Activated CD8-positive, alpha-beta memory T cell treated with anti-CD3 and anti-CD28 coated beads for 24 hours (primary cell): ENCODE measurements around the gene KRTAP4-11.
"Not testable (repeated sequence)": the region's sequence is repeated elsewhere in the genome, so short reads cannot be mapped to it uniquely, and the experiment has no call there.

Experiments used
- DNase-seq: peaks from one replicate; pipeline ENCODE4 v3.0.0-alpha.2; 2020

KRTAP4-11 gene

DNA sequence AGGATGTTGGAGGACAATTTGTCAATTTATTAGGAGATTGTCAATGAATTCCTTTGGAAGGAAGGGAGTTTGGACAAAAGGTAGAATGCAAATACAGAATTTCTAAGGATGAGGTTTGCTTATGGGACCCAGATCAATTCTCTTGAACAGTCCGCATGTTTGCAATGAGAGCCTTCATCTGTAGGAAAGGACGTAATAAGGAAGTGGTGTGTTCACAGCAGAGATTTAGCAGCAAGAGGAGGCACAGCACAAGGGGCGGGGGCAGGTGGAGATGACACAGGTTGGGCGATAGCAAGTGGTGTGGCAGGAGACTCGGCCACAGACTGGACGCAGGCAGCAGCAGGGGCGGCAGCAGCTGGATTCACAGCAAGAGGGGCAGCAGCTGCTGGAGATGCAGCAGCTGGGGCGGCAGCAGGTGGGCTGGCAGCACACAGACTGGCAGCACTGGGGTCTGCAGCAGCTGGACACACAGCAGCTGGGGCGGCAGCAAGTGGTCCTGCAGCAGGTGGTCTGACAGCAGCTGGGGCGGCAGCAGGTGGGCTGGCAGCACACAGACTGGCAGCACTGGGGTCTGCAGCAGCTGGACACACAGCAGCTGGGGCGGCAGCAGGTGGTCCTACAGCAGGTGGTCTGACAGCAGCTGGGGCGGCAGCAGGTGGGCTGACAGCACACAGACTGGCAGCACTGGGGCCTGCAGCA lies 5.3 kb upstream of the KRTAP4-11 start:
- DNase-seq, result not testable (repeated sequence)

DNA sequence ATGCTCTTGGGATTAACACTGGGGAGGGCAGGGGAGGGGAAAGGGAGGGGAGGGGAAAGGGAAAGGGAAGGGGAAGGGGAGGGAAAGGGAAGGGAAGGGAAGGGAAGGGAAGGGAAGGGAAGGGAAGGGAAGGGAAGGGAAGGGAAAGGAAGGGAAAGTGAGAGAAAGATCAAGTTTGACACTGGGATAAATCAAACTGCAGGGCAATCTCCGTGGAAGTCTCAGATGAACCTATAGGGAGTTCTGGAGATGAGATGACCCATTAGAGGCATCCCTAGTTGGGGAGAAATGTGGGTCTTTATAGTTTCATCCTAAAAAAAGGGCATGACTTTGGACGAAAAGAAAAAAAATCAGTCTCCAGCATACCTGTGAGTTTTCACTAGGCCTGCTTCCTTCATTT lies 3.6 kb upstream of the KRTAP4-11 start:
- DNase-seq, result no peak

DNA sequence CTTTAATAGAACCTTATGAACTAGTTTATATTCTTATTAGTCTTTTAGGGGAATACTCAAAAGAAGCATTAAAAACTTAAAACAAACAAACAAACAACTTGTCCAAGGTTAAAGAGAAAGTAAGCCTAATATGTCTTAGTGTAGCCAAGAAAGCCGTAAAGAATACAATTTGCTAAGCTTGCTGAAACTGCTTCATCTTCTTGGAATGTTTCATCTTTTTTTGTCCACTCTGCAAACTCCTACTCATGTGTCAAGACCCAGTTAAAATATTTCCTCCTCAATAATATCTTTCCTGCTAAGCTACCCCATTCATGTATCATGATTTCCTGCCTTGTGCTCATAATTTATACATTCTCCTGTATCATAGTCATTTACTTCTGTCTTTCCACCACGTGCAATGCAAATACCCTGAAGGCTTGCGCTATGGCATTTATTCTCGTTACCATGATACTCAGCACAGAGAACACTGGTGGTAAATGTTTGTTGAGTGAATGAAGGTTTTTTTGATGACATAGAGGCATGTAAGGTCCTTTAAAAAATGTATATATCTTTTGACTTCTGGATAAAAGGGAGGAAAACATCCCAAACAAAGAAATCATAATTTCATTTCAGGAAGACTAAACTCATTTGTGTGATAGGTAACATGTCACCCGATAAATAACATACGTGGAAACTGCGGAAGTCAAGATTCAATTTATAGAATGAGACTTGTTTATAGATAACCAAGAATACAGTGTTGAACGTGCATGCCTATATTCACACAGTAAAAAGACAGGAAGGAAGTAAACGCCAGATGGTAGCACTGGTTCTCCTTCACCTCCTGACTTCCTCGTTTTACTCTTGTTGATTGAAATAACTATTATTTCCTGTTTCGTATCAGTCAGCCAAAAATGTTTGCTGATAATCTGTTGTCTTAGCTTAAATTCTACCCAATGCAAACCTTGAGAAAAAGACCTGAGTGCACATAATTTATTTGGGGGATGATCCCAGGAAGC lies 1.8 kb upstream of the KRTAP4-11 start:
- not testable (repeated sequence) for DNase-seq

DNA sequence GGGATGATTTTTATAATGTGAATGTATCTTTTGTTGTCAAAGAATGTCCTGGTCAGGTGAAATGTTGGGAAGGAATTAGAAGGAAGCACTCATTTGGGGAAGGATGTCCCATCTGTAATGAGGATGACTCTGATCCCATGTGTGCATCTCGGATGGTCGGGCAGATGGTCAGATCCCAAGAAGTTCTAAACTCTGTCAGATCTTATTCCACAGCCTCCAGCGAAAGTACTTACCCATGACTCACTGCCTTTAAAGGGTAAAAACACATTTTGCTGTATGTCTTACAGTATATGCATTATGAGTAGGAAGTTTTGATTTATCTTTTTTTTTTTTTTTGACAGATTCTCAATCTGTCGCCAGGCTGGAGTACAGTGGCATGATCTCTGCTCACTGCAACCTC lies 548 bp upstream of the KRTAP4-11 start:
- no peak for DNase-seq

DNA sequence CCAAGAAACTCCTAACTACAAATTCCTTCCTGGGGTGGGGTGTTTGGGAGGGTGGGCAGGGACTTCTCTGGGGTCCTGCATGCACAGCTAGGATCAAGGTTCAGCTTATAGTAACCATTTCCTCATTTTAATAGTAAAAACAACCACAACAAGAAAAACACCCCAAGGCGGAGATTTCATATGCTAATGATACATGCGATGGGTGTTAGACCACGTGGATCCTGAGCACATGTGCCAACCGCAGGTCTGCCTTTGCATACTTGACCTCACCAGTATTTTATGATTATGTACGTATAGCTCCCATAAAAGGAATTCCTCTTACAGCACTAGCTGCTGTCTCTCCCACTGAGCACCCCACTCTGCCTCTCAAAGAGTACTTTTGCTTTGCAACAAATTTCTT lies 1.9 kb downstream of the KRTAP4-11 start:
- no peak for DNase-seq

DNA sequence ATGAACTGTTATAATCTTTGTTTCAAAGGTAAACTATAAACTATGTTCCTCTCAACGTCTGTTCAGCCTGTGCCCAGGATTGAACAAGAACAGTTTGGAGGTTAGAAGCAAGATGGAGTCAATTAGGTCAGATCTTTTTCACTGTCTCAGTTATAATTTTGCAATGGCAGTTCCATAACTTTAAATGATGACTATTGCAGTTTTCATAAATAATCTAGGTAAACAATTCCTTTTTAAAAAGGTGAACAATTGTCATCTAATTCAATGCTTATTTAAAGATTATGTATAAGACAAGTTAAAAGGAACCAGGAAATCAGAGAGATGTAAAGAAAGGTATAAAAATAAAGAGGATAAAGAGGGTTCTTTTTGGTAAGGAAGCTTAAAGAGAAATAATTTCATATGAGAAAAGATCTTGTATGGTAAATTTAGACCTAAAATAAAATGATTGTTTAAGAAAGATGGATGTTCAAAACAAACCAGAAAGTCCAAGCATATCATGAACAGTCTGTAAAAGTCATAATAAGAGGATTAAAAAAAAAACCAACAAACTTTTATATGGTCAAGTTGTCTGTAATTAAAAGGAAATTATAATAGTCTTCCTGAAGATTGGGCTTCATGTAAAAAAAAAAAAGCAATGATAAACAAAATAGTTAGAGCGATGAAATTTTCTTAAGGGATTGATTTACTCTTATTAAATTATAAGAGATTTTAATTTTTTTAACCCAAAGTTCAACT lies 6.9 kb downstream of the KRTAP4-11 start:
- DNase-seq, result no peak

DNA sequence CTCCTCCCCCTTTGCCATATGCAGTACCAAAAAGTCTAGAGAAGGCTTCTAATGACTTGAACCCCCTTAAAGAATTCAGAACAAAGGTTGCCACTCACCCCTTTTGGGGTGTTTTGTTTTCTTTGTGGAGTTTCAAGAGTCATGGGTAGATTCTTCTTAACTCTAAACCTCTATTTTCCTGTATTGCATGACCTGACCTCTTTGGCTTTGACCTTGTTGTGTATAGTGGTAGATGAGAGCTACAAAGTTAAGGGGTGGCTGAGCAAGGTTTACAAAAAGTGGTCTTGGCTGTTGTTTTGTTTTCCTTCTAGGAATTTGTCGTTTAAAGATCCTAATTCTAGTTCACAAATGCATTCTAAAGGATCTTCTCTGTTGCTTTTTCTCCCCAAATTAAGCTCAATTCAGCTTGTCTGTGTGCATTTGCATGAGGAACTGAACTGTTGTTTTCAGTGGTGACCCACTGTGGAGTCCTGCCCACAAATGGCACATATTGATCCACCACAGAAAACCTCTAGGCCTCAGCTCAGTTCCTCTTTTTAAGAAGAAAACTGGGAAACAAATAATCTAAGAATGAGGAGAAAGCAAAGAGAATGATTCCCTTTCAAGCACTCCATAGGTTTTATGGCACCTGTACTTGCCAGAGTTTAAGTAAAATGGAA lies 9.3 kb downstream of the KRTAP4-11 start:
- not testable (repeated sequence) for DNase-seq

DNA sequence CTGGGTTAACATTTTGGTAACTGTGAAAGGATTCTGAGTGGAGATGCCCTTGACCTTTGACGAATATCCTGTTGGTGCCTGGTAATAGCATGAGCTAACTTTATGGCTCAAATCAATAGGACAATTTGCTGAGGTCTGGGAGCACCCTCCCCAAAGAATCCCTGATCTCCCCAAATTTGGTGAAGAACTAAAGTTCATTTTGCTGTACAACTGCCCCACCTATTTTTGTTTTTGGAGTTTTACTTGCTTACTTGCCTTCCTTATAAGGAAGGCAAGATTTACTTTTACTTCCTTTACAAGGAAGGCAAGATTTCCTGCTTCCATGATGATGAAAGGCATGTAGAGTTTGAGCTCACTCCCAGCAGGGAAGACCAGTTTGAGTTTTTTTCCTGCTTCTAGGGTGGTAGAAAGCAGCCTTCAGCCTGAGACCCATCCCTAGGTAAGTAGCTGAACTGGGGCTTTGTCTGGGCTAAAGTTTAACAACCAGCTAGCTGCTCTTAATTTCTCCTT lies 10.2 kb downstream of the KRTAP4-11 start:
- no peak for DNase-seq

DNA sequence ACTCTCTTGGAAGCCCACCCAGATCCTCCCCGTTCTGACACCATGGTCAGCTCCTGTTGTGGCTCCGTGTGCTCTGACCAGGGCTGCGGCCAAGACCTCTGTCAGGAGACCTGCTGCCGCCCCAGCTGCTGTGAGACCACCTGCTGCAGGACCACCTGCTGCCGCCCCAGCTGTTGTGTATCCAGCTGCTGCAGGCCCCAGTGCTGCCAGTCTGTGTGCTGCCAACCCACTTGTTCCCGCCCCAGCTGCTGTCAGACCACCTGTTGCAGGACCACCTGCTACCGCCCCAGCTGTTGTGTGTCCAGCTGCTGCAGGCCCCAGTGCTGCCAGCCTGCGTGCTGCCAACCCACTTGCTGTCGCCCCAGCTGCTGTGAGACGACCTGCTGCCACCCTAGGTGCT lies 12.8 kb downstream of the KRTAP4-11 start, which contains the start of gene KRTAP4-9:
Gene KRTAP4-9 (plus strand): TSS at position 43 of the 400 bp plus-strand sequence. CDS start 0 bp downstream, at position 43.
- DNase-seq, result not testable (repeated sequence)

DNA sequence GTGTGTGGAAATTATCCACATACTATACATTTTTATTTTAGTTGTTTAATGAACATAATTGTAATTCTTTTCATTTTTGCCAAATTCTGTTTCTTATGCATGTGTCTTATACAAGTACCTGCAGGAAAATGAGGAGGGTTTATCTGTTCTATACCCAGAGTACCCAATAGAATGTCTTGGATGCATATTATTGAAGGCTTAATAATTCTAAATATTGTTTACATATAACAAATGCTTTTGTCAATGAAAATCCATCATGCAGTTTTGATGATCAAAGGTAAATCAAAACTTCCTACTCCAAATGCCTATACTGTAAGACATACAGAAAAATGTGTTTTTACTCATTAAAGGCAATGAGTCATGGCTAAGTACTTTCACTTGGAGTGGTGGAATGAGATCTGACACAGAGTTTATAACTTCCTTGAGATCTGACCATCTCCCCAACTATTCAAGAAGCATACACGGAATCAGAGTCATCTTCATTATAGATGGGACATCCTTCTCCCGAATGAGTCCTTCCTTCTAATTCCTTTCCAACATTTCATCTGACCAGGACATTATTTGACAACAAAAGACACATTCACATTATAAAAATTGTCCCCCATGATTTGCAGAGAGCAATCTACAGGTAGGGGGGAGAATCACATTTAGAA lies 13.7 kb downstream of the KRTAP4-11 start:
- not testable (repeated sequence) for DNase-seq

DNA sequence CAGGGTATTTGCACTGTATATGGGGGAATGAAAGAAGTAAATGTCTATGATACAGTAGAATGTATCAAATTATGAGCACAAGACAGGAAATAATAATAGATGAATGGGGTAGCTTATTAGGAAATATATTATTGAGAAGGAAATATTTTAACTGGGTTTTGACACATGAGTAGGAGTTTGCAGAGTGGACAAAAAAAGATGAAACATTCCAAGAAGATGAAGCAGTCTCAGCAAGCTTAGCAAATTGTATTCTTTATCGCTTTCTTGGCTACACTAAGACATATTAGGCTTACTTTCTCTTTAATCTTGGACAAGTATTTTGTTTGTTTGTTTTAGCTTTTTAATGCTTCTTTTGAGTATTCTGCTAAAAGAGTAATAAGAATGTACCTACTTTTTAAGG lies 14.3 kb downstream of the KRTAP4-11 start:
- no peak for DNase-seq

DNA sequence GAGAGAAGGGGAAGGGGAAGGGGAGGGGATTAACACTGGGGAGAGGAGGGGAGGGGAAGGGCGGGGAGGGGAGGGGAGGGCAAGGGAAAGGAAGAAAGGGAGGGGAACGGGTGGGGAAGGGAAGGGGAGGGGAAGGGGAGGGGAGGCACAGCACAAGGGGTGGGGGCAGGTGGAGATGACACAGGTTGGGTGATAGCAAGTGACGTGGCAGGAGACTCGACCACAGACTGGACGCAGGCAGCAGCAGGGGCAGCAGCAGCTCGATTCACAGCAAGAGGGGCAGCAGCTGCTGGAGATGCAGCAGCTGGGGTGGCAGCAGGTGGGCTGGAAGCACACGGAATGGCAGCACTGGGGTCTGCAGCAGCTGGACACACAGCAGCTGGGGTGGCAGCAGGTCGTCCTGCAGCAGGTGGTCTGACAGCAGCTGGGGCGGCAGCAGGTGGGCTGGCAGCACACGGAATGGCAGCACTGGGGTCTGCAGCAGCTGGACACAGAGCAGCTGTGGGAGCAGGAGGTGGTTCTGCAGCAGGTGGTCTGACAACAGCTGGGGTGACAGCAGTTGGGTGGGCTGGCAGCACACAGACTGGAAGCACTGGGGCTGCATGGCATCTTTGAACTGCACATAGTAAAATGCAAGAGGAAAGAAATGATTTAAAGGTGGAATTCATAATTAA lies 16.4 kb downstream of the KRTAP4-11 start, which contains the start of gene KRTAP4-16:
Gene KRTAP4-16 (minus strand): TSS at position 624 of the 674 bp plus-strand sequence. CDS start 0 bp downstream, at position 624.
- no peak for DNase-seq

DNA sequence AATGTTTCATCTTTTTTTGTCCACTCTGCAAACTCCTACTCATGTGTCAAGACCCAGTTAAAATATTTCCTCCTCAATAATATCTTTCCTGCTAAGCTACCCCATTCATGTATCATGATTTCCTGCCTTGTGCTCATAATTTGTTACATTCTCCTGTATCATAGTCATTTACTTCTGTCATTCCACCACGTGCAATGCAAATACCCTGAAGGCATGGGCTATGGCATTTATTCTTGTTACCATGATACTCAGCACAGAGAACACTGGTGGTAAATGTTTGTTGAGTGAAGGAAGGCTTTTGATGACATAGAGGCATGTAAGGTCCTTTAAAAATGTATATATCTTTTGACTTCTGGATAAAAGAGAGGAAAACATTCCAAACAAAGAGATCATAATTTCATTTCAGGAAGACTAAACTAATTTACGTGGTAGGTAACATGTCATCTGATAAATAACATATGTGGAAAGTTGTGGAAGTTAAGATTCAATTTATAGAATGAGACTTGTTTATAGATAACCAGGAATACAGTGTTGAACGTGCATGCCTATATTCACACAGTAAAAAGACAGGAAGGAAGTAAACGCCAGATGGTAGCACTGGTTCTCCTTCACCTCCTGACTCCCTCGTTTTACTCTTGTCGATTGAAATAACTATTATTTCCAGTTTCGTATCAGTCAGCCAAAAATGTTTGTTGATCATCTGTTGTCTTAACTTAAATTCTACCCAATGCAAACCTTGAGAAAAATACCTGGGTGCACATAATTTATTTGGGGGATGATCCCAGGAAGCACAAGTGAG lies 18.3 kb downstream of the KRTAP4-11 start:
- DNase-seq, result not testable (repeated sequence)

DNA sequence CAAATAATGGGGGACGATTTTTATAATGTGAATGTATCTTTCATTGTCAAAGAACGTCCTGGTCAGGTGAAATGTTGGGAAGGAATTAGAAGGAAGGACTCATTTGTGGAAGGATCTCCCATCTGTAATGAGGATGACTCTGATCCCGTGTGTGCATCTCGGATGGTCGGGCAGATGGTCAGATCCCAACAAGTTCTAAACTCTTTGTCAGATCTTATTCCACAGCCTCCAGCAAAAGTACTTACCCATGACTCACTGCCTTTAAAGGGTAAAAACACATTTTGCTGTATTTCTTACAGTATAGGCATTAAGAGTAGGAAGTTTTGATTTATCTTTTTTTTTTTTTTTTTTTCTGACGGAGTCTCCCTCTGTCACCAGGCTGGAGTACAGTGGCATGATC lies 19.7 kb downstream of the KRTAP4-11 start:
- no peak for DNase-seq

DNA sequence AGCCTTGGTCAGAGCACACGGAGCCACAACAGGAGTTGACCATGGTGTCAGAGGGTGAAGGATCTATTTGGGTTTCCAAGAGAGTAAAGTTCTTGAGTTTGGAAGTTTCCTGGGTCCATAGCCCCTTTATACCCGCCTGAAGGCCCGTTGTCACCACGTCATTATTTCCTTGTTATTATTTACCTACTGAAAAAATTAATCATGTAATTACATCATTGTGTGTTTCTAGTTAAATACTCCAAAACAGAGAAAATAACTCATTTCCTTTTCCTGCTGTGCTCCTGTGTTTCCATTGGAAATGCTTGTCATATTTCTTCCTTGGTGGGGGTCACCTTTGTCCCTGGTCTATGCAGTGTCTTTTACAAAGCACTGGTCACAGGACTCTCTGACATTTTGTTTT lies 20.1 kb downstream of the KRTAP4-11 start, which contains the start of gene KRTAP4-8:
Gene KRTAP4-8 (minus strand): TSS at position 101 of the 400 bp plus-strand sequence. CDS start 58 bp downstream, at position 43.
- no peak for DNase-seq

DNA sequence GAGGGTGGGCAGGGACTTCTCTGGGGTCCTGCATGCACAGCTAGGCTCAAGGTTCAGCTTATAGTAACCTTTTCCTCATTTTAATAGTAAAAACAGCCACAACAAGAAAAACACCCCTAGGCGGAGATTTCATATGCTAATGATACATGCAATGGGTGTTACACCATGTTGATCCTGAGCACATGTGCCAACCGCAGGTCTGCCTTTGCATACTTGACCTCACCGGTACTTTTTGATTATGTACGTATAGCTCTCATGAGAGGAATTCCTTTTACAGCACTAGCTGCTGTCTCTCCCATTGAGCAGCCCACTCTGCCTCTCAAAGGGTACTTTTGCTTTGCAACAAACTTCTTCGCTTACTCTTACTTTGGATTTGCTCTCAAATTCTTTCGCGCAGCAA lies 22.1 kb downstream of the KRTAP4-11 start:
- no peak for DNase-seq

DNA sequence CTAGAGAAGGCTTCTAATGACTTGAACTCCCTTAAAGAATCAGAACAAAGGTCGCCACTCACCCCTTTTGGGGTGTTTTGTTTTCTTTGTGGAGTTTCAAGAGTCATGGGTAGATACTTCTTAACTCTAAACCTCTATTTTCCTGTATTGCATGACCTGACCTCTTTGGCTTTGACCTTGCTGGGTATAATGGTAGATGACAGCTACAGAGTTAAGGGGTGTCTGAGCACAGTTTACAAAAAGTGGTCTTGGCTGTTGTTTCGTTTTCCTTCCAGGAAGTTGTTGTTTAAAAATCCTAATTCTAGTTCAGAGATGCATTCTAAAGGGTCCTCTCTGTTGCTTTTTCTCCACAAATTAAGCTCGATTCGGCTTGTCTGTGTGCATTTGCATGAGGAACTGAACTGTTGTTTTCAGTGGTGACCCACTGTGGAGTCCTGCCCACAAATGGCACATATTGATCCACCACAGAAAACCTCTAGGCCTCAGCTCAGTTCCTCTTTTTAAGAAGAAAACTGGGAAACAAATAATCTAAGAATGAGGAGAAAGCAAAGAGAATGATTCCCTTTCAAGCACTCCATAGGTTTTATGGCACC lies 29.3 kb downstream of the KRTAP4-11 start:
- DNase-seq, result not testable (repeated sequence)

DNA sequence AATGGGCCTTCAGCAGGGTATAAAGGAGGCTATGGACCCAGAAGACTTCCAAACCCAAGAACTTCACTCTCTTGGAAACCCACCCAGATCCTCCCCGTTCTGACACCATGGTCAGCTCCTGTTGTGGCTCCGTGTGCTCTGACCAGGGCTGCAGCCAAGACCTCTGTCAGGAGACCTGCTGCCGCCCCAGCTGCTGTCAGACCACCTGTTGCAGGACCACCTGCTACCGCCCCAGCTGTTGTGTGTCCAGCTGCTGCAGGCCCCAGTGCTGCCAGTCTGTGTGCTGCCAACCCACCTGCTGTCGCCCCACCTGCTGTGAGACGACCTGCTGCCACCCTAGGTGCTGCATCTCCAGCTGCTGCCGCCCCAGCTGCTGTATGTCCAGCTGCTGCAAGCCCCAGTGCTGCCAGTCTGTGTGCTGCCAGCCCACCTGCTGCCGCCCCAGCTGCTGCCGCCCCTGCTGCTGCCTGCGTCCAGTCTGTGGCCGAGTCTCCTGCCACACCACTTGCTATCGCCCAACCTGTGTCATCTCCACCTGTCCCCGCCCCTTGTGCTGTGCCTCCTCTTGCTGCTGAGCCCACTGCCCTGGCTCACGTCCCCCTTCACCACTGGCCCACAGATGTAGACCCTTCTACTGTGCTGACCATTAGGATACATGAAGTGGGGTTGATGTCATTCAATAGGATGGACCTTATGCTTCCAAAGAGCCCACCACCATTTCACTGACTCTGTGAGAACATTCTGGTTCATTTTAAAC lies 33.9 kb downstream of the KRTAP4-11 start, which contains the start of gene KRTAP4-7:
Gene KRTAP4-7 (plus strand): TSS at position 51 of the 757 bp plus-strand sequence. CDS start 57 bp downstream, at position 108.
- DNase-seq, result not testable (repeated sequence)
